ENCODE data around the gene TMEM156. TPM values are rescaled to one million over a fixed set of nuclear protein-coding genes. Genes with fewer than 3 reads are reported as not detected.
"Not testable (repeated sequence)": the region's sequence is repeated elsewhere in the genome, so short reads cannot be mapped to it uniquely, and the experiment has no call there.

Gene TMEM156
- total and polyA plus RNA-seq, 2 donors: 15.0 to 23.7 TPM

DNA sequence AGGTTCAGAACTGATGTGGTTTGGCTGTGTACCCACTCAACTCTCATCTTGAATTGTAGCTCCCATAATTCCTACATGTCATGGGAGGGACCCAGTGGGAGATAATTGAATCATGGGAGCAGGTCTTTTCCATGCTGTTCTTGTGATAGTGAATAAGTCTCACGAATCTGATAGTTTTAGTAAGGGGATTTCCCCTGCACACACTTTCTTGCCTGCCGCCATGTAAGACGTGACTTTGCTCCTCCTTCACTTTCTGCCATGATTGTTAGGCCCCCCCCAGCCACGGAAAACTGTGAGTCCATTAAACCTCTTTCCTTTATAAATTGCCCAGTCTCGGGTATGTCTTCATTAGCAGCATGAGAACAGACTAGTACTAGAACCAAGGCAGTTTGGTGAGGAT is 73.0 kb downstream of the TMEM156 start:
- H3K36me3 ChIP-seq (ENCODE audit: control insufficient read depth in 2 of 2, insufficient read depth in 2 of 2, low read length in 1 of 2); H3K4me3 ChIP-seq (ENCODE audit: low read length in 2 of 2); H3K9me3 ChIP-seq (ENCODE audit: control insufficient read depth in 2 of 2, insufficient read depth in 1 of 2, low read length in 1 of 2); DNase-seq (ENCODE audit: low read depth in 6 of 9, low spot score in 9 of 9); H3K27ac ChIP-seq (ENCODE audit: low read depth in 1 of 2, low read length in 1 of 2); H3K27me3 ChIP-seq (ENCODE audit: control insufficient read depth in 2 of 2, insufficient read depth in 1 of 2, low read length in 1 of 2); H3K4me1 ChIP-seq (ENCODE audit: control insufficient read depth in 2 of 2, insufficient read depth in 2 of 2, low read length in 2 of 2): not testable (repeated sequence)
- WGBS: 98% methylated on average over 5 of the region's 5 CpGs

- H3K4me3 ChIP-seq (ENCODE audit: low read length in 2 of 2): no peak overlapping the region
- no peaks in the 10 kb centered on the region for H3K27me3 ChIP-seq (ENCODE audit: control insufficient read depth in 2 of 2, insufficient read depth in 1 of 2, low read length in 1 of 2)
- no peaks in the 10 kb centered on the region for H3K9me3 ChIP-seq (ENCODE audit: control insufficient read depth in 2 of 2, insufficient read depth in 1 of 2, low read length in 1 of 2)
- no peaks in the 10 kb centered on the region for H3K4me1 ChIP-seq (ENCODE audit: control insufficient read depth in 2 of 2, insufficient read depth in 2 of 2, low read length in 2 of 2)
- H3K36me3 ChIP-seq (ENCODE audit: control insufficient read depth in 2 of 2, insufficient read depth in 2 of 2, low read length in 1 of 2): no peaks in the 10 kb centered on the region
- no peak overlapping the region for H3K27ac ChIP-seq (ENCODE audit: low read depth in 1 of 2, low read length in 1 of 2)
- DNase-seq (ENCODE audit: low read depth in 6 of 9, low spot score in 9 of 9): no peak
- 54% methylated on average over 4 of the region's 4 CpGs for WGBS
These were observed 73.6 kb downstream of the TMEM156 start for GRCh38 chr4:38958453-38959190.

- DNase-seq (ENCODE audit: low read depth in 6 of 9, low spot score in 9 of 9): no peak
- 95% methylated on average over 3 of the region's 3 CpGs for WGBS
- no peaks in the 10 kb centered on the region for H3K36me3 ChIP-seq (ENCODE audit: control insufficient read depth in 2 of 2, insufficient read depth in 2 of 2, low read length in 1 of 2)
- H3K4me1 ChIP-seq (ENCODE audit: control insufficient read depth in 2 of 2, insufficient read depth in 2 of 2, low read length in 2 of 2): no peaks in the 10 kb centered on the region
- no peaks in the 10 kb centered on the region for H3K27me3 ChIP-seq (ENCODE audit: control insufficient read depth in 2 of 2, insufficient read depth in 1 of 2, low read length in 1 of 2)
- peak overlapping the region in 1 of 2 donors; percentile 5 for H3K27ac ChIP-seq (ENCODE audit: low read depth in 1 of 2, low read length in 1 of 2)
- H3K9me3 ChIP-seq (ENCODE audit: control insufficient read depth in 2 of 2, insufficient read depth in 1 of 2, low read length in 1 of 2): no peaks in the 10 kb centered on the region
- no peak overlapping the region for H3K4me3 ChIP-seq (ENCODE audit: low read length in 2 of 2)
These were observed 74.3 kb downstream of the TMEM156 start for GRCh38 chr4:38957893-38958292.

GRCh38 chr4:38957261-38957815 is 74.9 kb downstream of the TMEM156 start:
- 75% methylated on average over 5 of the region's 5 CpGs for WGBS
- Histone ChIP-seq H3K27ac (ENCODE audit: low read depth in 1 of 2, low read length in 1 of 2) (peak overlapping the region in 1 of 2 donors; percentile 32), H3K9me3 (ENCODE audit: control insufficient read depth in 2 of 2, insufficient read depth in 1 of 2, low read length in 1 of 2) (no peaks in the 10 kb centered on the region), H3K4me1 (ENCODE audit: control insufficient read depth in 2 of 2, insufficient read depth in 2 of 2, low read length in 2 of 2) (no peaks in the 10 kb centered on the region), H3K27me3 (ENCODE audit: control insufficient read depth in 2 of 2, insufficient read depth in 1 of 2, low read length in 1 of 2) (no peaks in the 10 kb centered on the region), H3K36me3 (ENCODE audit: control insufficient read depth in 2 of 2, insufficient read depth in 2 of 2, low read length in 1 of 2) (no peaks in the 10 kb centered on the region), H3K4me3 (ENCODE audit: low read length in 2 of 2) (no peak overlapping the region)
- DNase-seq (ENCODE audit: low read depth in 6 of 9, low spot score in 9 of 9): no peak

- no peak overlapping the region for H3K27ac ChIP-seq (ENCODE audit: low read depth in 1 of 2, low read length in 1 of 2)
- H3K4me1 ChIP-seq (ENCODE audit: control insufficient read depth in 2 of 2, insufficient read depth in 2 of 2, low read length in 2 of 2): no peaks in the 10 kb centered on the region
- no peak for DNase-seq (ENCODE audit: low read depth in 6 of 9, low spot score in 9 of 9)
- H3K27me3 ChIP-seq (ENCODE audit: control insufficient read depth in 2 of 2, insufficient read depth in 1 of 2, low read length in 1 of 2): no peaks in the 10 kb centered on the region
- H3K36me3 ChIP-seq (ENCODE audit: control insufficient read depth in 2 of 2, insufficient read depth in 2 of 2, low read length in 1 of 2): no peaks in the 10 kb centered on the region
- 97% methylated on average over 4 of the region's 4 CpGs for WGBS
- no peaks in the 10 kb centered on the region for H3K9me3 ChIP-seq (ENCODE audit: control insufficient read depth in 2 of 2, insufficient read depth in 1 of 2, low read length in 1 of 2)
- H3K4me3 ChIP-seq (ENCODE audit: low read length in 2 of 2): no peak overlapping the region
These were observed 76.3 kb downstream of the TMEM156 start for GRCh38 chr4:38955957-38956356.

DNA sequence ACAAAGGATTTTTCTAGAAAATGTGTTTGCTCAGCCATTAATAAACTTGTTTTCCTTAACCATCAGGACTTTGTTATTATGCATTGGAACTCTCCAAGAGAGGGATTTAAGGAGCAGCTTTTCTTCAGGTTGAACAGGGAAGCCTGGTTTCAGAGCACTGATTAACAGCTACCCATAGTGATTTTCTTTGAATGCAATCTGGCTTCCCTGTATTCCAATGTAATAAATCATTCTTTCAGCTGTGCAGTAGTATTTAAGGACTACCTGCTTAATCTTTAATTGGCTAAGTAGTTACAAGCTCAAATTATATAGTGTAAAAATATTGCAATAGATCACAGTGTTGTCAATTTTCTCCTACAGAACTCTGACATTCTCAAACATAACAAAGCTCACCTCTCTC is 77.5 kb downstream of the TMEM156 start:
- no peak overlapping the region for H3K27ac ChIP-seq (ENCODE audit: low read depth in 1 of 2, low read length in 1 of 2)
- no peaks in the 10 kb centered on the region for H3K36me3 ChIP-seq (ENCODE audit: control insufficient read depth in 2 of 2, insufficient read depth in 2 of 2, low read length in 1 of 2)
- H3K4me3 ChIP-seq (ENCODE audit: low read length in 2 of 2): no peak overlapping the region
- no peak for DNase-seq (ENCODE audit: low read depth in 6 of 9, low spot score in 9 of 9)
- no peaks in the 10 kb centered on the region for H3K27me3 ChIP-seq (ENCODE audit: control insufficient read depth in 2 of 2, insufficient read depth in 1 of 2, low read length in 1 of 2)
- no peaks in the 10 kb centered on the region for H3K9me3 ChIP-seq (ENCODE audit: control insufficient read depth in 2 of 2, insufficient read depth in 1 of 2, low read length in 1 of 2)
- H3K4me1 ChIP-seq (ENCODE audit: control insufficient read depth in 2 of 2, insufficient read depth in 2 of 2, low read length in 2 of 2): no peaks in the 10 kb centered on the region

DNA sequence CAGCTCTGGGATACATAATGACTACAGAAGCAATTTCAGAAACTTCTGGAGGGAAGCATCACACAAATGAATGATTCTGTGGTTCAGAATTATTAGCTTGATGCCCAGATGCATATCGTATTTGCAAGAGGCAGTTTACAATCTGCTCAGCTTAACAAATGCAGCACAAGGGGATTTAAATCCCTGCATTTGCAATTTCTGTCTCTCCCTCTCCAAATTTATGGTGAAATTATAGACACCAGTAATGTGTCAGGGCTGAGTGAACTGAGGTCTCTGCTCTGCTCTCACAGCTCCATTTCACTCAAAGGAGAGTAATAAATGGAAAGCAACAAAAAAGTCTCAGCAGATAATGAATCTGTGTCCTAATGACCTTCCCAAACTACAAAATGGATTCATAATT is 80.2 kb downstream of the TMEM156 start:
- Histone ChIP-seq H3K9me3 (ENCODE audit: control insufficient read depth in 2 of 2, insufficient read depth in 1 of 2, low read length in 1 of 2) (no peaks in the 10 kb centered on the region), H3K4me1 (ENCODE audit: control insufficient read depth in 2 of 2, insufficient read depth in 2 of 2, low read length in 2 of 2) (peaks cover 0 to under 1% of the 10 kb centered on the region in 2 donors), H3K4me3 (ENCODE audit: low read length in 2 of 2) (no peak overlapping the region), H3K27ac (ENCODE audit: low read depth in 1 of 2, low read length in 1 of 2) (no peak overlapping the region), H3K27me3 (ENCODE audit: control insufficient read depth in 2 of 2, insufficient read depth in 1 of 2, low read length in 1 of 2) (no peaks in the 10 kb centered on the region), H3K36me3 (ENCODE audit: control insufficient read depth in 2 of 2, insufficient read depth in 2 of 2, low read length in 1 of 2) (no peaks in the 10 kb centered on the region)
- WGBS: 1% methylated on average over 1 of the region's 1 CpG
- DNase-seq (ENCODE audit: low read depth in 6 of 9, low spot score in 9 of 9): no peak

GRCh38 chr4:38951598-38951997 is 80.6 kb downstream of the TMEM156 start:
- no peak overlapping the region for H3K4me3 ChIP-seq (ENCODE audit: low read length in 2 of 2)
- no peaks in the 10 kb centered on the region for H3K27me3 ChIP-seq (ENCODE audit: control insufficient read depth in 2 of 2, insufficient read depth in 1 of 2, low read length in 1 of 2)
- no peaks in the 10 kb centered on the region for H3K9me3 ChIP-seq (ENCODE audit: control insufficient read depth in 2 of 2, insufficient read depth in 1 of 2, low read length in 1 of 2)
- WGBS: 82% methylated on average over 2 of the region's 2 CpGs
- peaks cover 0 to 2% of the 10 kb centered on the region in 2 donors for H3K4me1 ChIP-seq (ENCODE audit: control insufficient read depth in 2 of 2, insufficient read depth in 2 of 2, low read length in 2 of 2)
- H3K36me3 ChIP-seq (ENCODE audit: control insufficient read depth in 2 of 2, insufficient read depth in 2 of 2, low read length in 1 of 2): no peaks in the 10 kb centered on the region
- no peak overlapping the region for H3K27ac ChIP-seq (ENCODE audit: low read depth in 1 of 2, low read length in 1 of 2)
- DNase-seq (ENCODE audit: low read depth in 6 of 9, low spot score in 9 of 9): no peak

DNA sequence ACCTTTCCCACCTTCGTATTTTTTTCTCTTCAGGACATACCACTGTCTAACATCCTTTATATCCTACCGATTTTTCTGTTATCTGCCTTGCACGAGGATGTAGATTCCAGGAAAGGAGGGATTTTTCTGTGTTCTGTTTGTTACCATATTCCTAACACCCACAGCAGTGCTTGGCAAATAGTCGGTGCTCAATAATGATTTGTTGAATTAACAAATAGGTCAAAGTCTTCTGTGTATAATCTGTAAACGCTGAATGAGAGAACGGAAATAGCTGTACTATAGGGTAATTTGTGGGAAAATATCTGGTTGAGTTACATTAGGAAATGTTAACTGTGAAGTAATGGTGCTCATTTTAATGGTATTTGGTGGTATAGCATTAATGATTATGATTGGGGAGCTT is 81.5 kb downstream of the TMEM156 start:
- H3K27me3 ChIP-seq (ENCODE audit: control insufficient read depth in 2 of 2, insufficient read depth in 1 of 2, low read length in 1 of 2): no peaks in the 10 kb centered on the region
- H3K36me3 ChIP-seq (ENCODE audit: control insufficient read depth in 2 of 2, insufficient read depth in 2 of 2, low read length in 1 of 2): no peaks in the 10 kb centered on the region
- H3K4me3 ChIP-seq (ENCODE audit: low read length in 2 of 2): no peak overlapping the region
- no peaks in the 10 kb centered on the region for H3K9me3 ChIP-seq (ENCODE audit: control insufficient read depth in 2 of 2, insufficient read depth in 1 of 2, low read length in 1 of 2)
- DNase-seq (ENCODE audit: low read depth in 6 of 9, low spot score in 9 of 9): no peak
- WGBS: 93% methylated on average over 6 of the region's 6 CpGs
- peaks cover 0 to 2% of the 10 kb centered on the region in 2 donors for H3K4me1 ChIP-seq (ENCODE audit: control insufficient read depth in 2 of 2, insufficient read depth in 2 of 2, low read length in 2 of 2)
- H3K27ac ChIP-seq (ENCODE audit: low read depth in 1 of 2, low read length in 1 of 2): no peak overlapping the region
